GM21825 (cell line): Measurements from ENCODE around the gene RGS8.
A peak's percentile ranks its signal among the peaks of the same experiment; 100 is the strongest.
"Not testable (repeated sequence)": the region's sequence is repeated elsewhere in the genome, so short reads cannot be mapped to it uniquely, and the experiment has no call there.

Experiments
- ATAC-seq: cut with Tn5 transposase; IDR thresholded peaks from one replicate; pipeline ENCODE4 v1.9.1; 2021; ENCODE audit warnings: mild to moderate bottlenecking, moderate library complexity; ENCODE audit not compliant: unreplicated experiment

The RGS8 gene

DNA sequence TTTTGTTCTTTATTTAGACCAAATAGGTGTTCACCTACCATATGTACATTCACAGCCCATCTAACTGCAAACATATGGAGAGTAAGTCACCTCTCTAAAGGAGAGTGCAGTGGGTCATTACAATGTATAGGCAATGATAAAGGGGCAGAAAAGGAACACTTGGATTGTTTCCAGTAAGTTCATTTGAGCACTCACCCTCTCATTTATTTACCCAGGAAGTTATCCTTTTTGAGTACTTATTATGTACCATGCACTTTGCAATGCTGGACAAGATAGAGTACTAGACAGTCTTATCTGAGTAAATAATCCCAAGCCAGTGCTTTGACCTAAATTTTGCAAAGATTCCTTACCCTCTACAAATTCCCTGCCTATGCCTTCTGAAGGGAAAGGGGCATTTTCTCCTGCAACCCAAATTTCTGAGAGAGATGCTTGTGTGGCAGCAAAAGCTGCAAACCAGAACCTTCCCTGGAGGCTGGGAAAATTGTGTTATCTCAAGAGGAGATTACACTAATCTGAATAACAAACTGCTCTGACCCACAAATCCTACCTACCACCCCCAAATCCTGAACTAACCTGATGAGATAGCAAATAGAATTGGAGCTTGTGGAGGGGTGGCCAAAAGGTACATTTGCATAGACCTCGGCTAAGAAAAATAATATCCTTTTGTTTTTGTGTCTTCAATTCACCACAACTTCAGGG is 18.6 kb upstream of the RGS8 start:
- ATAC-seq: no peak

- ATAC-seq: no peak
Observed at GRCh38 chr1:182700351-182700709, 15.9 kb upstream of the RGS8 start.

- no peak for ATAC-seq
Observed at GRCh38 chr1:182699393-182700350, 15.3 kb upstream of the RGS8 start.

GRCh38 chr1:182698971-182699370 is 14.6 kb upstream of the RGS8 start:
- no peak for ATAC-seq

- ATAC-seq: not testable (repeated sequence)
Observed at GRCh38 chr1:182693139-182693538, 8.8 kb upstream of the RGS8 start.

DNA sequence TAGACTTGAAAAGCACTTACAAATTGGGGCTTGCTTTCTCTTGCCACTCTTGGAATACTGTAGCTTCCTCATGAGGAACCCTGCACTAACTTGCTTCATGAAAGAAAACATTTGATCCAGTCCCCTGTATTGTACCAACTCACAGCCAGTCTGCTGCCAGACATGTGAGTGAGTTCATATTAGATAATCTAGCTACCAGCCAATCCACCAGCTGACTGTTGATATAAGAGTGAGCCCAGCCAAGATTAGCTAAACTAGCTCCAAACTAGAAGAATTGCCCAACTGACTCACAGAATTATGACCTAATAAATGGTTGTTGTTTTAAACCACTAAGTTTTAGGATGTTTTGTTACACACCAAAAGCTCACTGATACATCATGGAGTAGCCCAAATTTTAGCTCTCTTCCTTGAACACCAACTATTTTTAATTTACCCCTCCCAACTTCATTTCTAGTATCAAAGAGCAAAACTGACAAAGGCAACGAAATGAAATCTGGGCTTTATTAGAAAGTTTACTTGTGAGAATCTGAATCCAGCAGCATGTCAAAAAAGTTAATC is 6.6 kb upstream of the RGS8 start:
- no peak for ATAC-seq

- ATAC-seq: no peak
Observed at GRCh38 chr1:182688436-182689205, 4.2 kb upstream of the RGS8 start.

GRCh38 chr1:182687361-182687760 is 3.0 kb upstream of the RGS8 start:
- ATAC-seq: no peak

GRCh38 chr1:182686446-182686845 is 2.1 kb upstream of the RGS8 start:
- no peak for ATAC-seq

- no peak for ATAC-seq
Observed at GRCh38 chr1:182685215-182685614, 828 bp upstream of the RGS8 start.

- ATAC-seq: no peak
Observed at GRCh38 chr1:182682898-182683501, 1.4 kb downstream of the RGS8 start.

GRCh38 chr1:182682406-182682805 is 2.0 kb downstream of the RGS8 start:
- ATAC-seq: no peak

- ATAC-seq: no peak
Observed at GRCh38 chr1:182681568-182681912, 2.8 kb downstream of the RGS8 start.

DNA sequence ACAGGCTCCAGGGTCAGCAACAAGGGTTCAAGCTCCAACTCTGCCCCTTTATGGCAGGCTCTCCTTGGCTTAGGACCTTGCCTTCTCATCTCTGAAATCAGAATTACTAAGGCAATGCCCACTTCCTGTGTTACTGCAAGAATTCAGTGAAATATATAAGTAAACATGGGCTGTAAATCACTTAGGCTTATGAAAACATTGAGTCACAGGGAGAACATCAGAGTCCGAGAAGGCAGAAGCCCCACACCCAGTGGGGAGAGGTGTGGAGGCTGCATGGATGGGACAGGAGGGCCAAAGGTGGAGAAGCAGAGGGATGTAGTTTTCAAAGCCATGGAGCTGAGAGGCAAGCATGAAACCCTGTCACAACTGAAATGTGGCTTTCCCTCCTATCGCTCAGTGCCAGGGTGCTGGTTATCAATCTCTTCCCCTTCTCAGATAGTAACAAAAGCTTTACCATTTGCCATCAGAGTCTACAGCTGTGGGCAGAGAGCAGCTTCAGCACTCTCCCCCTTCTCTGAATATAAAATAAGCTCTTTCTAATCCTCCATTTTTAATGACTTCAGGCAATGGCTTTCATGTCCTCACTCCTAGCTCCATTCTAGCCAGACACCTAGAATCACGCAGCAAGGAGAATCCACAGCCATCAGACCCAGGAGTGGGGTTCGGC is 3.4 kb downstream of the RGS8 start:
- ATAC-seq: no peak

DNA sequence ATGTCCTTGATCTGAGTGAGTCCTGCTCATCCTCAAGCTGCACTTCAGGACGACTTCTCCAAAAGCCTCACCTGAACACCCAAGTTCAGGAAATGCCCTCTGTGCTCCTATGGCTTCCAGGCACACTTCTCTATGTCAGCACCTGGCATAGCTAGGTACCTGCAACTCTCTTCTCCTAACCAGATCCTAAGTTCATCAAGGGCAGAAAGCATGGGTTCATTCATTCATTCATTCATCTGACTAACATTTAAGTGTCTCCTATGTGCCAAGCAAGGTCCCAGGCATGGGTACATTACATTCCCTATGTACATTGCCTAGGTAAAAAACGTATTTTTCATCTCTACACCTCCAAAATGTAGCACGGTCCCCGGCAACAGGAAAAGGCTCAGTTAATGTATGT is 4.0 kb downstream of the RGS8 start:
- no peak for ATAC-seq

GRCh38 chr1:182679684-182680083 is 4.7 kb downstream of the RGS8 start:
- no peak for ATAC-seq

- peak; percentile 84 for ATAC-seq
Observed at GRCh38 chr1:182677397-182678098, 6.8 kb downstream of the RGS8 start.

DNA sequence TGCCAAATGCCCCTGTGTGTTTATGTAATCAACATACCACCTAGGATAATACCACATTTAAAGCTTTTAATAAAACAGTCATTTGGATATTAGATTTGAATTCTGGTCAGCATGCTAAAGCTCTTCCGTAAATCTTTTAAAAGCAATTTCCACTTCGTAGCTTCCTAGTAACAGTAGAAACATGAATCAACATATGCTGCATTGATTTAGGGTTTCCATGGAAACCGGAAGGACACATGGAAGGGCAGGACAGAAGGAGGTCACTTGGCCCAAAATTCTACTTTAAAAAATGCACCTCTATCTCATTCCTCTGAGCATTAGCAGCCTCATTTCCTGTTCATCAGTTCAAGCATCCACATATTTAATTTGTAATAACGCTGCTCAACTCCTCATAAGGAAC is 8.1 kb downstream of the RGS8 start:
- ATAC-seq: no peak

GRCh38 chr1:182674346-182675246 is 9.8 kb downstream of the RGS8 start:
- ATAC-seq: no peak
